HepG2 (cell line): ENCODE results near the gene HCFC1R1. TPM values are rescaled to one million over a fixed set of nuclear protein-coding genes. Genes with fewer than 3 reads are reported as not detected.

Experiments used
- AHR ChIP-seq: IDR thresholded peaks from 2 replicates; pipeline ENCODE4 v1.6.1; 2018; ENCODE audit warnings: missing genetic modification reagents, missing compliant biosample characterization
- ATAD3A ChIP-seq: sonication (generic); formaldehyde crosslinking; IDR thresholded peaks from 2 replicates; pipeline ENCODE4 v1.4.0; 2020; ENCODE audit warnings: missing genetic modification reagents
- ETV6 ChIP-seq: sonication (generic); formaldehyde crosslinking; conservative IDR thresholded peaks from 2 replicates; pipeline ENCODE4 v1.4.0; 2020; ENCODE audit warnings: missing genetic modification reagents
- JUND ChIP-seq: sonication (generic); formaldehyde crosslinking; IDR thresholded peaks from 2 replicates; pipeline ENCODE4 v1.8.0; 2022; ENCODE audit warnings: mild to moderate bottlenecking, missing genetic modification reagents
- KDM1A ChIP-seq: IDR thresholded peaks from 2 replicates; pipeline ENCODE4 v1.6.1; 2016; ENCODE audit warnings: missing compliant biosample characterization
- KLF9 ChIP-seq: IDR thresholded peaks from 2 replicates; pipeline ENCODE4 v1.6.1; 2016; ENCODE audit warnings: low read depth
- NAIF1 ChIP-seq: sonication (generic); formaldehyde crosslinking; IDR thresholded peaks from 2 replicates; pipeline ENCODE4 v1.5.0; 2020; ENCODE audit warnings: mild to moderate bottlenecking, missing genetic modification reagents, borderline replicate concordance
- POLR2AphosphoS5 ChIP-seq: IDR thresholded peaks from 2 replicates; pipeline ENCODE4 v1.6.1; 2012; ENCODE audit warnings: low read depth, low read length
- XRCC5 ChIP-seq: fragments of 200-400 bp; formaldehyde crosslinking; optimal IDR thresholded peaks from 2 replicates; pipeline ENCODE3; 2017; ENCODE audit warnings: mild to moderate bottlenecking, low read length
- ZNF138 ChIP-seq: sonication (generic); formaldehyde crosslinking; IDR thresholded peaks from 2 replicates; pipeline ENCODE4 v1.5.0; 2020; ENCODE audit warnings: mild to moderate bottlenecking, low read depth, missing genetic modification reagents
- ZNF234 ChIP-seq: sonication (generic); formaldehyde crosslinking; conservative IDR thresholded peaks from 2 replicates; pipeline ENCODE4 v1.5.1; 2020; ENCODE audit warnings: mild to moderate bottlenecking, missing genetic modification reagents
- ZNF333 ChIP-seq: sonication (generic); formaldehyde crosslinking; IDR thresholded peaks from 2 replicates; pipeline ENCODE4 v1.4.0; 2020; ENCODE audit warnings: mild to moderate bottlenecking, missing genetic modification reagents, borderline replicate concordance
- ZNF337 ChIP-seq: sonication (generic); formaldehyde crosslinking; IDR thresholded peaks from 2 replicates; pipeline ENCODE4 v1.5.1; 2020; ENCODE audit warnings: missing genetic modification reagents, low read depth, mild to moderate bottlenecking, borderline replicate concordance
- ZNF510 ChIP-seq: sonication (generic); formaldehyde crosslinking; IDR thresholded peaks from 2 replicates; pipeline ENCODE4 v1.4.0; 2020; ENCODE audit warnings: low read depth, mild to moderate bottlenecking, missing genetic modification reagents
- ZNF552 ChIP-seq: sonication (generic); formaldehyde crosslinking; IDR thresholded peaks from 2 replicates; pipeline ENCODE4 v1.9.0; 2022; ENCODE audit warnings: missing genetic modification reagents, mild to moderate bottlenecking, borderline replicate concordance
- ZNF772 ChIP-seq: sonication (generic); formaldehyde crosslinking; IDR thresholded peaks from 2 replicates; pipeline ENCODE4 v1.5.0; 2020; ENCODE audit warnings: mild to moderate bottlenecking, missing genetic modification reagents
- polyA plus RNA-seq, 8 experiments: library from polyadenylated mRNA; depleted of rRNA in 3 of 8; stranded (reverse) in 7 of 8; unstranded in 1 of 8; fragments of >200 nt; fragmentation: Illumina TruSeq in 4 of 8; extraction: Trizol in 4 of 8; gene quantifications; 2 replicates each; pipeline versions ENCODE4 v1.2.1 to v1.2.3, GENCODE V29; 2011 to 2016; ENCODE audit warnings: low read depth in 4 of 8, missing spikeins in 1 of 8, mixed read lengths in 1 of 8; ENCODE audit not compliant: insufficient read depth in 1 of 8
- total RNA-seq, 5 experiments: library from RNA; depleted of rRNA; stranded (reverse); fragments of >200 nt; fragmentation: Illumina TruSeq; extraction: Trizol; gene quantifications; 2 replicates each; pipeline ENCODE4 v1.2.3, GENCODE V29; 2016; ENCODE audit warnings: low read depth in 1 of 5
- TF ChIP-seq, protein P1 (sequence below): sonication (generic); formaldehyde crosslinking; IDR thresholded peaks from 2 replicates; pipeline ENCODE4 v1.5.0; 2020; ENCODE audit warnings: missing genetic modification reagents
- TF ChIP-seq, protein P2 (sequence below): IDR thresholded peaks from 2 replicates; pipeline ENCODE4 v1.6.1; 2016; ENCODE audit warnings: missing genetic modification reagents, missing compliant biosample characterization
- TF ChIP-seq, protein P3 (sequence below): sonication (generic); formaldehyde crosslinking; IDR thresholded peaks from 2 replicates; pipeline ENCODE4 v1.5.1; 2020; ENCODE audit warnings: mild to moderate bottlenecking, moderate library complexity, missing genetic modification reagents
- TF ChIP-seq, protein P4 (sequence below): sonication (generic); formaldehyde crosslinking; IDR thresholded peaks from 2 replicates; pipeline ENCODE4 v1.8.1; 2022; ENCODE audit warnings: low read depth, mild to moderate bottlenecking, missing genetic modification reagents
- TF ChIP-seq, protein P5 (sequence below): sonication (generic); formaldehyde crosslinking; IDR thresholded peaks from 2 replicates; pipeline ENCODE4 v1.5.0; 2020; ENCODE audit warnings: mild to moderate bottlenecking, missing genetic modification reagents

HCFC1R1 gene
- total and polyA plus RNA-seq, 2 of the 13 experiments (the other 11 are each of a cell fraction or from before 2014, with no cell fraction given), result 13.8 to 16.1 TPM

DNA sequence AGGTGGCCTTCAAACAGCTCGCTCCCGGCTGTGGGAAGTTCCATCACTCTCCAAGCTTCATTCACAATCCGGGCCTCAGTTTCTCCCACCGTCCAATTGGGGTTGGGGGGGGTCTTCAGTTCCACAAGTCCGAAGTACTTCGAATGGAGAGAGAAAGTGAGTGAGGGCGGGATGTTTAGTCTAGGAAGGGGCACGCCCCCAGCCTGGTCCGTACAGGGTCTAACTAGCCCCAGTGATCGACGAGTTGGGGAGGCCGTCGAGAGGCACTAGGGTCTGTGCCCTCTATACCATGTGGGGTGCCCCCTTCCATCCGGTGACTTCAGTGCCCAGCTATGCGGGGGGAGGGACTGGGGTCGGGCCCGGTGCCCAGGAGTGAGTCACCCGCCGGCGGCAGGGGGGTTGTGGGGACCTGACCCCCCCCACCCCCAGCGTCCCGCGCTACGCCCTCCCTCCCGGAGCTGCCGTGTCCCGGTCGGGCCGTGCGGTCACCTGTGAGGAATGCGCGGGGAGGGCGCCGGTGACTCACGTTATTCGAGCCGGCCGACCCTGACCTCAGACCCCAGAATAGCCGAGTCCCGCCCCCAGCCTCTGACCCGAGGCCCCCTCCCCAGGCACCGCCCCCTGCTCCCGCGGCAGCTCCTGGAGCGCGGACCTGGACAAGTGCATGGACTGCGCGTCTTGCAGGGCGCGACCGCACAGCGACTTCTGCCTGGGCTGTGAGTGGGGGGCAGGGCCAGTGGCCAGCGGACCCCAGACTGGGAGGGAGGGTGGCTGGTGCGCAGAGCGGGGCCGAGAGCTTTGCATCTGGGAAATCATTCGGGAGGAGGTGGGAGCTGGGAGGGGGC lies 2.9 kb downstream of the HCFC1R1 start (continued):
- TF ChIP-seq JUND (CRISPR knock-in tag) (peak; percentile 99), ATAD3A (CRISPR knock-in tag) (no peak), ETV6 (CRISPR knock-in tag) (no peak; the same call in 1 of the 2 replicates), ZNF337 (CRISPR knock-in tag) (0 out of 2 replicates have a peak, but pooled peaks have one; percentile 5), KDM1A (CRISPR knock-in tag) (no peak), XRCC5 (no peak), AHR (CRISPR knock-in tag) (peak; percentile 26; the same call in 1 of the 2 replicates), POLR2AphosphoS5 (no peak; the same call in 1 of the 2 replicates), ZNF138 (CRISPR knock-in tag) (no peak), ZNF552 (CRISPR knock-in tag) (no peak; the same call in 1 of the 2 replicates), KLF9 (CRISPR knock-in tag) (no peak), ZNF333 (CRISPR knock-in tag) (no peak), ZNF234 (CRISPR knock-in tag) (0 out of 2 replicates have a peak, but pooled peaks have one; percentile 51), NAIF1 (CRISPR knock-in tag) (peak; percentile 46; the same call in 1 of the 2 replicates), ZNF772 (CRISPR knock-in tag) (peak; percentile 65), ZNF510 (CRISPR knock-in tag) (peak; percentile 70; the same call in 1 of the 2 replicates)
- TF ChIP-seq, protein P1, sequence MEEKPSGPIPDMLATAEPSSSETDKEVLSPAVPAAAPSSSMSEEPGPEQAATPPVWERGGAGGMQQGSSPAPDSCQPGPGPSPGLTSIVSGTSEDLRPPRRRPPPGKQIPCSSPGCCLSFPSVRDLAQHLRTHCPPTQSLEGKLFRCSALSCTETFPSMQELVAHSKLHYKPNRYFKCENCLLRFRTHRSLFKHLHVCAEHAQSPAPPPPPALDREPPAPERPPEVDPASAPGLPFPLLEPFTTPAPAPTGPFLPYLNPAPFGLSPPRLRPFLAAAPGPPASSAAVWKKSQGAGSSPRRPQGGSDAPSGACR, result peak; percentile 90
- TF ChIP-seq, protein P2, sequence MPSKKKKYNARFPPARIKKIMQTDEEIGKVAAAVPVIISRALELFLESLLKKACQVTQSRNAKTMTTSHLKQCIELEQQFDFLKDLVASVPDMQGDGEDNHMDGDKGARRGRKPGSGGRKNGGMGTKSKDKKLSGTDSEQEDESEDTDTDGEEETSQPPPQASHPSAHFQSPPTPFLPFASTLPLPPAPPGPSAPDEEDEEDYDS (CRISPR knock-in tag), result peak; percentile 14
- TF ChIP-seq, protein P3, sequence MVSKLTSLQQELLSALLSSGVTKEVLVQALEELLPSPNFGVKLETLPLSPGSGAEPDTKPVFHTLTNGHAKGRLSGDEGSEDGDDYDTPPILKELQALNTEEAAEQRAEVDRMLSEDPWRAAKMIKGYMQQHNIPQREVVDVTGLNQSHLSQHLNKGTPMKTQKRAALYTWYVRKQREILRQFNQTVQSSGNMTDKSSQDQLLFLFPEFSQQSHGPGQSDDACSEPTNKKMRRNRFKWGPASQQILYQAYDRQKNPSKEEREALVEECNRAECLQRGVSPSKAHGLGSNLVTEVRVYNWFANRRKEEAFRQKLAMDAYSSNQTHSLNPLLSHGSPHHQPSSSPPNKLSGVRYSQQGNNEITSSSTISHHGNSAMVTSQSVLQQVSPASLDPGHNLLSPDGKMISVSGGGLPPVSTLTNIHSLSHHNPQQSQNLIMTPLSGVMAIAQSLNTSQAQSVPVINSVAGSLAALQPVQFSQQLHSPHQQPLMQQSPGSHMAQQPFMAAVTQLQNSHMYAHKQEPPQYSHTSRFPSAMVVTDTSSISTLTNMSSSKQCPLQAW, result peak; percentile 48
- TF ChIP-seq, protein P4, sequence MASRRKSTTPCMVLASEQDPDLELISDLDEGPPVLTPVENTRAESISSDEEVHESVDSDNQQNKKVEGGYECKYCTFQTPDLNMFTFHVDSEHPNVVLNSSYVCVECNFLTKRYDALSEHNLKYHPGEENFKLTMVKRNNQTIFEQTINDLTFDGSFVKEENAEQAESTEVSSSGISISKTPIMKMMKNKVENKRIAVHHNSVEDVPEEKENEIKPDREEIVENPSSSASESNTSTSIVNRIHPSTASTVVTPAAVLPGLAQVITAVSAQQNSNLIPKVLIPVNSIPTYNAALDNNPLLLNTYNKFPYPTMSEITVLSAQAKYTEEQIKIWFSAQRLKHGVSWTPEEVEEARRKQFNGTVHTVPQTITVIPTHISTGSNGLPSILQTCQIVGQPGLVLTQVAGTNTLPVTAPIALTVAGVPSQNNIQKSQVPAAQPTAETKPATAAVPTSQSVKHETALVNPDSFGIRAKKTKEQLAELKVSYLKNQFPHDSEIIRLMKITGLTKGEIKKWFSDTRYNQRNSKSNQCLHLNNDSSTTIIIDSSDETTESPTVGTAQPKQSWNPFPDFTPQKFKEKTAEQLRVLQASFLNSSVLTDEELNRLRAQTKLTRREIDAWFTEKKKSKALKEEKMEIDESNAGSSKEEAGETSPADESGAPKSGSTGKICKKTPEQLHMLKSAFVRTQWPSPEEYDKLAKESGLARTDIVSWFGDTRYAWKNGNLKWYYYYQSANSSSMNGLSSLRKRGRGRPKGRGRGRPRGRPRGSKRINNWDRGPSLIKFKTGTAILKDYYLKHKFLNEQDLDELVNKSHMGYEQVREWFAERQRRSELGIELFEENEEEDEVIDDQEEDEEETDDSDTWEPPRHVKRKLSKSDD (CRISPR knock-in tag), result no peak
- TF ChIP-seq, protein P5, sequence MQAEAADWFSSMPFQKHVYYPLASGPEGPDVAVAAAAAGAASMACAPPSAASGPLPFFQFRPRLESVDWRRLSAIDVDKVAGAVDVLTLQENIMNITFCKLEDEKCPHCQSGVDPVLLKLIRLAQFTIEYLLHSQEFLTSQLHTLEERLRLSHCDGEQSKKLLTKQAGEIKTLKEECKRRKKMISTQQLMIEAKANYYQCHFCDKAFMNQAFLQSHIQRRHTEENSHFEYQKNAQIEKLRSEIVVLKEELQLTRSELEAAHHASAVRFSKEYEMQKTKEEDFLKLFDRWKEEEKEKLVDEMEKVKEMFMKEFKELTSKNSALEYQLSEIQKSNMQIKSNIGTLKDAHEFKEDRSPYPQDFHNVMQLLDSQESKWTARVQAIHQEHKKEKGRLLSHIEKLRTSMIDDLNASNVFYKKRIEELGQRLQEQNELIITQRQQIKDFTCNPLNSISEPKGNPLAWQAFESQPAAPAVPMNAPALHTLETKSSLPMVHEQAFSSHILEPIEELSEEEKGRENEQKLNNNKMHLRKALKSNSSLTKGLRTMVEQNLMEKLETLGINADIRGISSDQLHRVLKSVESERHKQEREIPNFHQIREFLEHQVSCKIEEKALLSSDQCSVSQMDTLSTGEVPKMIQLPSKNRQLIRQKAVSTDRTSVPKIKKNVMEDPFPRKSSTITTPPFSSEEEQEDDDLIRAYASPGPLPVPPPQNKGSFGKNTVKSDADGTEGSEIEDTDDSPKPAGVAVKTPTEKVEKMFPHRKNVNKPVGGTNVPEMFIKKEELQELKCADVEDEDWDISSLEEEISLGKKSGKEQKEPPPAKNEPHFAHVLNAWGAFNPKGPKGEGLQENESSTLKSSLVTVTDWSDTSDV (CRISPR knock-in tag), result no peak
